ENCODE measurements around the gene RPTOR.
"Not testable (repeated sequence)": the region's sequence is repeated elsewhere in the genome, so short reads cannot be mapped to it uniquely, and the experiment has no call there.

The RPTOR gene

GRCh38 chr17:80799538-80800480 lies 255.2 kb downstream of the RPTOR start:
- DNase-seq (ENCODE audit: low spot score), result no peak

GRCh38 chr17:80800481-80801391 lies 256.1 kb downstream of the RPTOR start:
- DNase-seq (ENCODE audit: low spot score), result no peak

- DNase-seq (ENCODE audit: low spot score), result no peak
Measured at GRCh38 chr17:80802626-80803450, 258.2 kb downstream of the RPTOR start.

GRCh38 chr17:80803451-80804428 lies 259.1 kb downstream of the RPTOR start:
- no peak for DNase-seq (ENCODE audit: low spot score)

- no peak for DNase-seq (ENCODE audit: low spot score)
Measured at GRCh38 chr17:80804466-80804865, 259.8 kb downstream of the RPTOR start.

- DNase-seq (ENCODE audit: low spot score), result no peak
Measured at GRCh38 chr17:80805032-80805751, 260.6 kb downstream of the RPTOR start.

GRCh38 chr17:80807014-80807413 lies 262.4 kb downstream of the RPTOR start:
- no peak for DNase-seq (ENCODE audit: low spot score)

- DNase-seq (ENCODE audit: low spot score), result no peak
Measured at GRCh38 chr17:80807882-80808281, 263.2 kb downstream of the RPTOR start.

- no peak for DNase-seq (ENCODE audit: low spot score)
Measured at GRCh38 chr17:80811181-80812105, 266.8 kb downstream of the RPTOR start.

GRCh38 chr17:80812362-80813088 lies 267.9 kb downstream of the RPTOR start:
- no peak for DNase-seq (ENCODE audit: low spot score)

GRCh38 chr17:80813318-80813717 lies 268.7 kb downstream of the RPTOR start:
- DNase-seq (ENCODE audit: low spot score), result no peak

GRCh38 chr17:80814491-80814890 lies 269.9 kb downstream of the RPTOR start:
- no peak for DNase-seq (ENCODE audit: low spot score)

GRCh38 chr17:80815151-80815681 lies 270.6 kb downstream of the RPTOR start:
- no peak for DNase-seq (ENCODE audit: low spot score)

- not testable (repeated sequence) for DNase-seq (ENCODE audit: low spot score)
Measured at GRCh38 chr17:80815718-80816117, 271.1 kb downstream of the RPTOR start.

GRCh38 chr17:80816241-80817103 lies 271.8 kb downstream of the RPTOR start:
- no peak for DNase-seq (ENCODE audit: low spot score)

GRCh38 chr17:80817321-80817845 lies 272.7 kb downstream of the RPTOR start:
- DNase-seq (ENCODE audit: low spot score), result no peak

GRCh38 chr17:80817861-80818260 lies 273.2 kb downstream of the RPTOR start:
- no peak for DNase-seq (ENCODE audit: low spot score)
